Measurements from ENCODE around the gene SCIN.
"Not testable (repeated sequence)": the region's sequence is repeated elsewhere in the genome, so short reads cannot be mapped to it uniquely, and the experiment has no call there.

GRCh38 chr7:12660423-12660822 is 89.9 kb downstream of the SCIN start:
- TF ChIP-seq POLR2A, CTCF (IDR thresholded peaks at IDR 0.05): not testable (repeated sequence)
